GM23338 (cell line): ENCODE results near the gene TREML2. TPM values are rescaled to one million over a fixed set of nuclear protein-coding genes. Genes with fewer than 3 reads are reported as not detected.

Source experiments
- ATAC-seq: fragments of 200-7000 bp; cut with Tn5 transposase; 3 replicates; pipeline ENCODE4 v1.9.1; 2020
- DNase-seq: peaks from one replicate; pipeline ENCODE4 v3.0.0-alpha.2; 2015; ENCODE audit warnings: low spot score
- H2AFZ ChIP-seq: fragments of 200-600 bp; sonication (generic); 2 replicates; pipeline ENCODE4 v1.8.0; 2016; ENCODE audit warnings: antibody characterized with exemption, mild to moderate bottlenecking, moderate library complexity
- H3F3A ChIP-seq: fragments of 200-600 bp; sonication (generic); replicated peaks from 2 replicates; pipeline ENCODE4 v1.8.0; 2017; ENCODE audit warnings: antibody characterized with exemption, mixed run types, low read depth
- H3K27ac ChIP-seq: fragments of 200-600 bp; sonication (generic); 2 replicates; pipeline ENCODE4 v1.6.1; 2016; ENCODE audit warnings: low read depth
- H3K27me3 ChIP-seq: fragments of 200-600 bp; sonication (generic); 2 replicates; pipeline ENCODE4 v1.8.0; 2016; ENCODE audit warnings: mild to moderate bottlenecking, mixed run types, moderate library complexity; ENCODE audit not compliant: insufficient read depth
- H3K36me3 ChIP-seq: fragments of 200-600 bp; sonication (generic); 2 replicates; pipeline ENCODE4 v1.8.0; 2016; ENCODE audit warnings: mild to moderate bottlenecking; ENCODE audit not compliant: insufficient read depth
- H3K4me1 ChIP-seq: fragments of 200-600 bp; sonication (generic); 2 replicates; pipeline ENCODE4 v1.8.0; 2016; ENCODE audit warnings: mild to moderate bottlenecking, moderate library complexity; ENCODE audit not compliant: insufficient read depth
- H3K4me2 ChIP-seq: fragments of 200-600 bp; sonication (generic); 2 replicates; pipeline ENCODE4 v1.7.1; 2017; ENCODE audit warnings: mixed run types
- H3K4me3 ChIP-seq: fragments of 200-600 bp; sonication (generic); 2 replicates; pipeline ENCODE4 v1.6.1; 2016; ENCODE audit warnings: mixed run types
- H3K79me2 ChIP-seq: fragments of 200-600 bp; sonication (generic); replicated peaks from 2 replicates; pipeline ENCODE4 v1.8.0; 2017; ENCODE audit warnings: mild to moderate bottlenecking; ENCODE audit not compliant: insufficient read depth
- H3K9me2 ChIP-seq: fragments of 200-600 bp; sonication (generic); 2 replicates; pipeline ENCODE4 v1.8.0; 2017; ENCODE audit not compliant: insufficient read depth
- H4K20me1 ChIP-seq: fragments of 200-600 bp; sonication (generic); replicated peaks from 2 replicates; pipeline ENCODE4 v1.8.0; 2017; ENCODE audit warnings: mild to moderate bottlenecking; ENCODE audit not compliant: insufficient read depth
- H3K27ac Mint-ChIP-seq: 2 replicates; pipeline ENCODE4 v1.8.0; 2020; ENCODE audit warnings: inconsistent platforms, mild to moderate bottlenecking, moderate library complexity, mixed read lengths
- H3K27me3 Mint-ChIP-seq: 3 replicates; pipeline ENCODE4 v1.8.0; 2022; ENCODE audit warnings: low read depth, mild to moderate bottlenecking, moderate library complexity, mixed read lengths, inconsistent platforms; ENCODE audit not compliant: insufficient read depth, poor library complexity
- H3K36me3 Mint-ChIP-seq: 3 replicates; pipeline ENCODE4 v1.8.0; 2021; ENCODE audit warnings: low read depth, mild to moderate bottlenecking, inconsistent platforms, moderate library complexity, mixed read lengths
- H3K4me1 Mint-ChIP-seq: 3 replicates; pipeline ENCODE4 v1.8.0; 2020; ENCODE audit warnings: mild to moderate bottlenecking, inconsistent platforms, mixed read lengths
- H3K4me3 Mint-ChIP-seq: 3 replicates; pipeline ENCODE4 v1.8.0; 2021; ENCODE audit warnings: moderate library complexity, mild to moderate bottlenecking, inconsistent platforms, mixed read lengths
- H3K9me3 Mint-ChIP-seq: 3 replicates; pipeline ENCODE4 v1.8.0; 2020; ENCODE audit warnings: moderate library complexity, mild to moderate bottlenecking, inconsistent platforms, mixed read lengths
- CTCF ChIP-seq, 2 experiments: fragments of 200-600 bp in 1 of 2; sonication (generic) in 1 of 2; conservative IDR thresholded peaks; 2 replicates each; pipeline versions ENCODE4 v1.5.1 to v1.6.1; 2016 to 2017; ENCODE audit warnings: antibody characterized with exemption in 2 of 2, low read depth in 2 of 2, mild to moderate bottlenecking in 2 of 2, moderate library complexity in 1 of 2
- ETS1 ChIP-seq: IDR thresholded peaks from 2 replicates; pipeline ENCODE4 v1.6.1; 2016; ENCODE audit warnings: antibody characterized with exemption
- EZH2phosphoT487 ChIP-seq: fragments of 200-600 bp; sonication (generic); IDR thresholded peaks from one replicate; pipeline ENCODE4 v1.8.1; 2018; ENCODE audit warnings: antibody characterized with exemption; ENCODE audit not compliant: unreplicated experiment
- JUNB ChIP-seq: IDR thresholded peaks from one replicate; pipeline ENCODE4 v1.6.1; 2016; ENCODE audit warnings: antibody characterized with exemption; ENCODE audit not compliant: unreplicated experiment
- NANOG ChIP-seq: IDR thresholded peaks from 2 replicates; pipeline ENCODE4 v1.6.1; 2016; ENCODE audit warnings: antibody characterized with exemption, borderline replicate concordance
- POLR2AphosphoS5 ChIP-seq: IDR thresholded peaks from 2 replicates; pipeline ENCODE4 v1.6.1; 2016; ENCODE audit warnings: antibody characterized with exemption, low read depth
- REST ChIP-seq: IDR thresholded peaks from one replicate; pipeline ENCODE4 v1.6.1; 2018; ENCODE audit warnings: antibody characterized with exemption; ENCODE audit not compliant: unreplicated experiment
- STAT1 ChIP-seq: IDR thresholded peaks from one replicate; pipeline ENCODE4 v1.6.1; 2016; ENCODE audit warnings: antibody characterized with exemption; ENCODE audit not compliant: unreplicated experiment
- ZNF114 ChIP-seq: fragments of 250-450 bp; sonication (Bioruptor Pico); IDR thresholded peaks from 2 replicates; pipeline ENCODE4 v1.5.0; 2020; ENCODE audit warnings: mild to moderate bottlenecking, moderate library complexity
- ZNF331 ChIP-seq: fragments of 250-450 bp; sonication (Bioruptor Pico); IDR thresholded peaks from 2 replicates; pipeline ENCODE4 v1.5.0; 2020; ENCODE audit warnings: low read depth, mild to moderate bottlenecking, moderate library complexity
- ZNF462 ChIP-seq: fragments of 250-450 bp; sonication (Bioruptor Pico); IDR thresholded peaks from 2 replicates; pipeline ENCODE4 v1.5.0; 2020; ENCODE audit warnings: mild to moderate bottlenecking, moderate library complexity
- polyA plus RNA-seq: library from polyadenylated mRNA; unstranded; fragments of >200 nt; fragmentation: Nextera tagmentation; extraction: Ambion mirVana; gene quantifications from 2 replicates; pipeline ENCODE4 v1.2.1, GENCODE V29; 2016
- total RNA-seq: library from RNA; depleted of rRNA; stranded (reverse); fragments of >200 nt; shearing (Covaris generic); gene quantifications from 2 replicates; pipeline ENCODE4 v1.2.3, GENCODE V29; 2014

Gene TREML2
- total and polyA plus RNA-seq, 2 experiments from 2014 or later = 0.07 TPM; not detected in 1

GRCh38 chr6:41171908-41172307 lies 29.0 kb downstream of the TREML2 start:
- H3K4me2 ChIP-seq = peak overlapping the region; percentile 67
- peaks cover 11% of the 10 kb centered on the region for H3K4me1 ChIP-seq
- peaks cover 6% of the 10 kb centered on the region for H3K27me3 Mint-ChIP-seq
- TF ChIP-seq ZNF331 (CRISPR knock-in tag) (no peak), ZNF114 (CRISPR knock-in tag) (no peak), REST (no peak), JUNB (no peak), CTCF (conservative IDR thresholded peaks at IDR 0.05; ENCODE audit: low read depth in 2 of 2) (no peak), ZNF462 (CRISPR knock-in tag) (no peak), EZH2phosphoT487 (no peak), NANOG (no peak), ETS1 (no peak), POLR2AphosphoS5 (no peak), STAT1 (no peak)
- H3K79me2 ChIP-seq = no peaks in the 10 kb centered on the region
- peaks cover 15% of the 10 kb centered on the region for H3K4me1 Mint-ChIP-seq
- ATAC-seq (peak; percentile 92), DNase-seq (peak; percentile 47)
- H3K27me3 ChIP-seq = no peaks in the 10 kb centered on the region
- H3K9me2 ChIP-seq = peaks cover 16% of the 10 kb centered on the region; the same call in 1 of the 2 replicates
- H3K9me3 Mint-ChIP-seq = peaks cover 8% of the 10 kb centered on the region; the same call in 1 of the 3 replicates
- H3K27ac ChIP-seq = 0 out of 2 replicates have a peak overlapping the region, but pooled peaks have one; percentile 1
- H3K27ac Mint-ChIP-seq = no peak overlapping the region; the same call in 1 of the 2 replicates
- H3K36me3 Mint-ChIP-seq = peaks cover 7% of the 10 kb centered on the region; the same call in 1 of the 3 replicates
- H3K4me3 ChIP-seq = no peak overlapping the region
- H2AFZ ChIP-seq = peak overlapping the region; percentile 0; the same call in 1 of the 2 replicates
- H3K4me3 Mint-ChIP-seq = no peak overlapping the region
- no peaks in the 10 kb centered on the region for H4K20me1 ChIP-seq
- H3K36me3 ChIP-seq = no peaks in the 10 kb centered on the region
- H3F3A ChIP-seq = no peaks in the 10 kb centered on the region
